Central memory CD8-positive, alpha-beta T cell (primary cell): ENCODE results near the gene NCKAP1.
"Not testable (repeated sequence)": the region's sequence is repeated elsewhere in the genome, so short reads cannot be mapped to it uniquely, and the experiment has no call there.

Experiments used
- ATAC-seq: fragments of 150-1000 bp; cut with Tn5 transposase; replicated peaks from 2 replicates; pipeline ENCODE4 v1.10.0; 2022; ENCODE audit warnings: mild to moderate bottlenecking, moderate FRiP score, moderate number of reproducible peaks; ENCODE audit not compliant: poor library complexity, severe bottlenecking; ENCODE audit errors: extremely low read depth
- DNase-seq, 2 donors: peaks; one replicate each; pipeline ENCODE4 v3.0.0; 2021; ENCODE audit warnings: low spot score in 2 of 2
- H3K27ac Mint-ChIP-seq: one replicate; pipeline ENCODE4 v1.8.0; 2022; ENCODE audit warnings: low read depth, mild to moderate bottlenecking, moderate library complexity, mixed read lengths
- H3K27me3 Mint-ChIP-seq: one replicate; pipeline ENCODE4 v1.8.0; 2022; ENCODE audit warnings: mixed read lengths
- H3K36me3 Mint-ChIP-seq: one replicate; pipeline ENCODE4 v1.8.0; 2022; ENCODE audit warnings: mild to moderate bottlenecking, moderate library complexity, mixed read lengths; ENCODE audit not compliant: insufficient read depth
- H3K4me1 Mint-ChIP-seq: one replicate; pipeline ENCODE4 v1.8.0; 2022; ENCODE audit warnings: mixed read lengths
- H3K4me3 Mint-ChIP-seq: one replicate; pipeline ENCODE4 v1.8.0; 2022; ENCODE audit warnings: mild to moderate bottlenecking, moderate library complexity, mixed read lengths
- H3K9me3 Mint-ChIP-seq: one replicate; pipeline ENCODE4 v1.8.0; 2022; ENCODE audit warnings: mixed read lengths

Gene NCKAP1

GRCh38 chr2:183011743-183012142 lies 26.5 kb downstream of the NCKAP1 start:
- no peaks in the 10 kb centered on the region for H3K27me3 Mint-ChIP-seq
- no peaks in the 10 kb centered on the region for H3K9me3 Mint-ChIP-seq
- DNase-seq: no peak
- peaks cover 2% of the 10 kb centered on the region for H3K36me3 Mint-ChIP-seq
- H3K4me3 Mint-ChIP-seq: no peak overlapping the region
- no peak for ATAC-seq
- H3K27ac Mint-ChIP-seq: no peak overlapping the region
- no peaks in the 10 kb centered on the region for H3K4me1 Mint-ChIP-seq

GRCh38 chr2:183010112-183010511 lies 28.1 kb downstream of the NCKAP1 start:
- Mint-ChIP-seq H3K27me3 (no peaks in the 10 kb centered on the region), H3K4me1 (peaks cover 6% of the 10 kb centered on the region), H3K27ac (no peak overlapping the region), H3K36me3 (peaks cover 2% of the 10 kb centered on the region), H3K9me3 (no peaks in the 10 kb centered on the region), H3K4me3 (no peak overlapping the region)
- ATAC-seq (no peak), DNase-seq (no peak)

GRCh38 chr2:183009249-183009899 lies 28.9 kb downstream of the NCKAP1 start:
- DNase-seq: no peak
- Mint-ChIP-seq H3K36me3 (peaks cover 2% of the 10 kb centered on the region), H3K9me3 (no peaks in the 10 kb centered on the region), H3K4me3 (no peak overlapping the region), H3K27ac (no peak overlapping the region), H3K4me1 (peaks cover 6% of the 10 kb centered on the region), H3K27me3 (no peaks in the 10 kb centered on the region)
- no peak for ATAC-seq

GRCh38 chr2:183001948-183002347 lies 36.3 kb downstream of the NCKAP1 start:
- no peaks in the 10 kb centered on the region for H3K9me3 Mint-ChIP-seq
- peaks cover 5% of the 10 kb centered on the region for H3K36me3 Mint-ChIP-seq
- H3K4me3 Mint-ChIP-seq: no peak overlapping the region
- peaks cover 6% of the 10 kb centered on the region for H3K4me1 Mint-ChIP-seq
- no peaks in the 10 kb centered on the region for H3K27me3 Mint-ChIP-seq
- DNase-seq (no peak), ATAC-seq (no peak)
- H3K27ac Mint-ChIP-seq: no peak overlapping the region

- Mint-ChIP-seq H3K27me3 (no peaks in the 10 kb centered on the region), H3K9me3 (no peaks in the 10 kb centered on the region), H3K4me1 (peaks cover 5% of the 10 kb centered on the region), H3K36me3 (peaks cover 5% of the 10 kb centered on the region), H3K4me3 (no peak overlapping the region), H3K27ac (no peak overlapping the region)
- no peak for ATAC-seq
- no peak for DNase-seq
Observed at GRCh38 chr2:183000846-183001245, 37.4 kb downstream of the NCKAP1 start.

GRCh38 chr2:182999348-183000028 lies 38.8 kb downstream of the NCKAP1 start:
- no peaks in the 10 kb centered on the region for H3K4me1 Mint-ChIP-seq
- DNase-seq: no peak
- H3K4me3 Mint-ChIP-seq: no peak overlapping the region
- no peaks in the 10 kb centered on the region for H3K9me3 Mint-ChIP-seq
- H3K27ac Mint-ChIP-seq: no peak overlapping the region
- peaks cover 5% of the 10 kb centered on the region for H3K36me3 Mint-ChIP-seq
- ATAC-seq: no peak
- H3K27me3 Mint-ChIP-seq: no peaks in the 10 kb centered on the region

GRCh38 chr2:182994228-182994912 lies 43.9 kb downstream of the NCKAP1 start:
- no peak overlapping the region for H3K4me3 Mint-ChIP-seq
- H3K9me3 Mint-ChIP-seq: no peaks in the 10 kb centered on the region
- H3K27ac Mint-ChIP-seq: no peak overlapping the region
- no peaks in the 10 kb centered on the region for H3K4me1 Mint-ChIP-seq
- DNase-seq (no peak), ATAC-seq (no peak)
- peaks cover 4% of the 10 kb centered on the region for H3K36me3 Mint-ChIP-seq
- H3K27me3 Mint-ChIP-seq: no peaks in the 10 kb centered on the region

- Mint-ChIP-seq H3K4me1 (no peaks in the 10 kb centered on the region), H3K36me3 (no peaks in the 10 kb centered on the region), H3K27me3 (no peaks in the 10 kb centered on the region), H3K27ac (no peak overlapping the region), H3K4me3 (no peak overlapping the region), H3K9me3 (no peaks in the 10 kb centered on the region)
- ATAC-seq: no peak
- DNase-seq: no peak
Observed at GRCh38 chr2:182982941-182983340, 55.3 kb downstream of the NCKAP1 start.

GRCh38 chr2:182981475-182981874 lies 56.8 kb downstream of the NCKAP1 start:
- ATAC-seq, H3K27me3 Mint-ChIP-seq, H3K9me3 Mint-ChIP-seq, H3K27ac Mint-ChIP-seq, H3K4me3 Mint-ChIP-seq, DNase-seq, H3K4me1 Mint-ChIP-seq, H3K36me3 Mint-ChIP-seq: not testable (repeated sequence)

GRCh38 chr2:182980652-182981051 lies 57.6 kb downstream of the NCKAP1 start:
- H3K36me3 Mint-ChIP-seq: peaks cover 3% of the 10 kb centered on the region
- DNase-seq (no peak), ATAC-seq (no peak)
- no peaks in the 10 kb centered on the region for H3K27me3 Mint-ChIP-seq
- H3K27ac Mint-ChIP-seq: no peak overlapping the region
- no peaks in the 10 kb centered on the region for H3K9me3 Mint-ChIP-seq
- H3K4me1 Mint-ChIP-seq: no peaks in the 10 kb centered on the region
- no peak overlapping the region for H3K4me3 Mint-ChIP-seq

- H3K4me1 Mint-ChIP-seq: no peaks in the 10 kb centered on the region
- ATAC-seq (no peak), DNase-seq (no peak)
- no peaks in the 10 kb centered on the region for H3K9me3 Mint-ChIP-seq
- H3K27me3 Mint-ChIP-seq: no peaks in the 10 kb centered on the region
- H3K27ac Mint-ChIP-seq: no peak overlapping the region
- H3K4me3 Mint-ChIP-seq: no peak overlapping the region
- H3K36me3 Mint-ChIP-seq: peaks cover 3% of the 10 kb centered on the region
Observed at GRCh38 chr2:182980115-182980514, 58.1 kb downstream of the NCKAP1 start.

GRCh38 chr2:182977463-182977862 lies 60.8 kb downstream of the NCKAP1 start:
- H3K27me3 Mint-ChIP-seq: no peaks in the 10 kb centered on the region
- no peak for ATAC-seq
- no peak overlapping the region for H3K27ac Mint-ChIP-seq
- no peaks in the 10 kb centered on the region for H3K4me1 Mint-ChIP-seq
- H3K4me3 Mint-ChIP-seq: no peak overlapping the region
- H3K9me3 Mint-ChIP-seq: no peaks in the 10 kb centered on the region
- peaks cover 5% of the 10 kb centered on the region for H3K36me3 Mint-ChIP-seq
- no peak for DNase-seq
